ENCODE data around the gene DCAF7.

Gene DCAF7

DNA sequence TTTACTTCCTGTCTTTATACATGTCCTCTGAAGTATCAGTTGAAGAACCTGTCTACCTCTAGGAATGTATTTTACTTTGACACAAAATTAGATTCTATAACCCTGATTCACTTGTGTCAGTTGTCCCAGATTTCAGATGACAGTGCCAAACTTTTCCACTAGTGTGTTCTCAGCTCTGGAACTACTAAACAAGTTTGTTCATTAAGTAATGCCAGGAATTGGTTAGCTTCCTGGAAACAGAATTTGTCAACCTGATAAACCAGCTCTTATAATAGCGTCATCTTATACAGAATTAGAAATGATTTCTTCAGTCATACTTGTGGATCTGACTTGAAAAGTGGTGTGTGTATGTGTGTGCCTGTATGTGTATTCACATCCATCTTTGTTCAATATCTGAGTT, 79.3 kb downstream of the DCAF7 start:
- no peak overlapping the region for H3K4me3 ChIP-seq (ENCODE audit: low read length)
- TF ChIP-seq, protein P1, sequence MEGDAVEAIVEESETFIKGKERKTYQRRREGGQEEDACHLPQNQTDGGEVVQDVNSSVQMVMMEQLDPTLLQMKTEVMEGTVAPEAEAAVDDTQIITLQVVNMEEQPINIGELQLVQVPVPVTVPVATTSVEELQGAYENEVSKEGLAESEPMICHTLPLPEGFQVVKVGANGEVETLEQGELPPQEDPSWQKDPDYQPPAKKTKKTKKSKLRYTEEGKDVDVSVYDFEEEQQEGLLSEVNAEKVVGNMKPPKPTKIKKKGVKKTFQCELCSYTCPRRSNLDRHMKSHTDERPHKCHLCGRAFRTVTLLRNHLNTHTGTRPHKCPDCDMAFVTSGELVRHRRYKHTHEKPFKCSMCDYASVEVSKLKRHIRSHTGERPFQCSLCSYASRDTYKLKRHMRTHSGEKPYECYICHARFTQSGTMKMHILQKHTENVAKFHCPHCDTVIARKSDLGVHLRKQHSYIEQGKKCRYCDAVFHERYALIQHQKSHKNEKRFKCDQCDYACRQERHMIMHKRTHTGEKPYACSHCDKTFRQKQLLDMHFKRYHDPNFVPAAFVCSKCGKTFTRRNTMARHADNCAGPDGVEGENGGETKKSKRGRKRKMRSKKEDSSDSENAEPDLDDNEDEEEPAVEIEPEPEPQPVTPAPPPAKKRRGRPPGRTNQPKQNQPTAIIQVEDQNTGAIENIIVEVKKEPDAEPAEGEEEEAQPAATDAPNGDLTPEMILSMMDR (IDR thresholded peaks at IDR 0.05; ENCODE audit: insufficient read depth, low read depth, low read length, missing control alignments), result no peak
- DNase-seq (ENCODE audit: low read depth), result peak; percentile 59

DNA sequence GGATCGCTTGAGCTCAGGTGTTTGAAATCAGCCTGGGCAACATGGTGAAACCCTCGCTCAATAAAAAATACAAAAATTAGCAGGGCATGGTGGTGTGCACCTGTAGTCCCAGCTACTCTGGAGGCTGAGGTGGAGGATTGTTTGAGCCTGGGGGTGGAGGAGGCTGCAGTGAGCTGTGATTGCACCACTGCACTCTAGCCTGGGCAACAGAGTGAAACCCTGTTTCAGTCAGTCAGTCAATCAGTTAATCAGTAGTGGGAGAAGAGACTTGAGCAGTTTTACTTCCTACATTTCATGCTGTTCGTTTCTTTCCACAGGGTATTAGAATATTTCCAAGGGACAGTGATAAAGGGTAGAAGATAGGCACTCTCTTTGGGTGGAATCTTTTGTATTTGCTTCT, 80.8 kb downstream of the DCAF7 start:
- TF ChIP-seq, protein P1 (IDR thresholded peaks at IDR 0.05; ENCODE audit: insufficient read depth, low read depth, low read length, missing control alignments), result no peak
- no peak for DNase-seq (ENCODE audit: low read depth)
- no peak overlapping the region for H3K4me3 ChIP-seq (ENCODE audit: low read length)

DNA sequence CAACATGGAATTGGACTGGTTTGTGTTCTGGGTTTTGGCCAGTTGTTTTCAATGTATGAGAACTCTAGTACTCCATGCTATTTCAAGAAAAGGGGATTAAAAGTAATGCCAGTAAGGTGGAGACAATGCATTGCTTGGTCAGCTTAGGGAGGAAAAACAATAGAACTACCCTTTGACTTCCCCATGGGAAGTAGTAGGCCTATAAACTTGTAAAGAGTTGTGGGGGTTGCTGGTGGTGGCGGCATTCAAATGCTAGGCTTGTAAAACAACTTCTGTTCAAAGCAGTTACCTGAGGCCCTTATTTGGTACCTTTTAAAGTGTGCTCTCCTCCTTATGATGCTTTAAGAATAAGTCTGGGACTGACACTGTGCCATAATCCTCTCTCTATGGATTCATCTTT, 81.3 kb downstream of the DCAF7 start:
- no peak for DNase-seq (ENCODE audit: low read depth)
- TF ChIP-seq, protein P1 (IDR thresholded peaks at IDR 0.05; ENCODE audit: insufficient read depth, low read depth, low read length, missing control alignments), result no peak
- H3K4me3 ChIP-seq (ENCODE audit: low read length), result no peak overlapping the region

GRCh38 chr17:63633742-63634141, 83.5 kb downstream of the DCAF7 start:
- TF ChIP-seq, protein P1 (IDR thresholded peaks at IDR 0.05; ENCODE audit: insufficient read depth, low read depth, low read length, missing control alignments), result no peak
- DNase-seq (ENCODE audit: low read depth), result no peak
- H3K4me3 ChIP-seq (ENCODE audit: low read length), result no peak overlapping the region

GRCh38 chr17:63634163-63634562, 83.9 kb downstream of the DCAF7 start:
- H3K4me3 ChIP-seq (ENCODE audit: low read length), result no peak overlapping the region
- no peak for DNase-seq (ENCODE audit: low read depth)

GRCh38 chr17:63634816-63635215, 84.5 kb downstream of the DCAF7 start:
- H3K4me3 ChIP-seq (ENCODE audit: low read length), result no peak overlapping the region
- TF ChIP-seq, protein P1 (IDR thresholded peaks at IDR 0.05; ENCODE audit: insufficient read depth, low read depth, low read length, missing control alignments), result no peak
- no peak for DNase-seq (ENCODE audit: low read depth)

More at GRCh38 chr17:63634163-63634562, 83.9 kb downstream of the DCAF7 start:
- TF ChIP-seq, protein P1 (IDR thresholded peaks at IDR 0.05; ENCODE audit: insufficient read depth, low read depth, low read length, missing control alignments), result no peak

DNA sequence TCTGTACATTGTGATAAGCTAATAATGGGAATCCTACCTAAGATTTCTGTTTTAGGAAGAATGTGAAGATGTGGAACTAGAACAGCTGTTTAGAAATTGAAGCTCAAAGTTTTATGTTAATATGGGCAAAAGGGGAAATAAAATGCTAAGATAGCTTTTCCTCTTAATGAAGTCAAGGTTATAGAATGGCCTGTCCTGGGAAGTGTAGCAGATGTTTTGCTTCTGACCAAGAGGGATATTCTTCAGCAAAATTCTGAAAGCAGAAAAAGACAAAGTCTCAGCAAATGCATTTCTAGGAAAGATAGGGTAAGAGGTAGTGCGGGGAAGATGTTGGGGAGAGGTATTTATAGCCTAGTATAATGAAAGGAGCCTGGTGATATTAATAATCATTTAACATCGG, 85.0 kb downstream of the DCAF7 start:
- no peak overlapping the region for H3K4me3 ChIP-seq (ENCODE audit: low read length)
- TF ChIP-seq, protein P1 (IDR thresholded peaks at IDR 0.05; ENCODE audit: insufficient read depth, low read depth, low read length, missing control alignments), result no peak
- DNase-seq (ENCODE audit: low read depth), result no peak

All from epithelial cell of esophagus (primary cell).